ENCODE data around the gene TVP23A. TPM values are rescaled to one million over a fixed set of nuclear protein-coding genes. Genes with fewer than 3 reads are reported as not detected.
A peak's percentile ranks its signal among the peaks of the same experiment; 100 is the strongest.
"Not testable (repeated sequence)": the region's sequence is repeated elsewhere in the genome, so short reads cannot be mapped to it uniquely, and the experiment has no call there.

Gene TVP23A
- total RNA-seq, 1 experiment from 2014 or later = 3.1 TPM

- peaks cover 14 to 18% of the 10 kb centered on the region in 2 experiments for H3K9me3 Mint-ChIP-seq
- no peak for DNase-seq
- Histone ChIP-seq H3K4me1 (ENCODE audit: insufficient read depth, low read length) (no peaks in the 10 kb centered on the region), H4K8ac (replicated peaks; ENCODE audit: insufficient read length, low read depth, low read length) (no peak overlapping the region), H3K56ac (ENCODE audit: insufficient read length, low read depth, low read length) (no peak overlapping the region), H2BK15ac (ENCODE audit: low read depth, low read length) (no peak overlapping the region), H3K4ac (ENCODE audit: low read depth, low read length) (no peak overlapping the region), H2BK5ac (ENCODE audit: insufficient read length, low read length) (no peak overlapping the region), H3K27ac (ENCODE audit: insufficient read length, low read depth, low read length) (no peak overlapping the region), H3K27me3 (ENCODE audit: insufficient read depth, low read length) (no peaks in the 10 kb centered on the region), H3K14ac (ENCODE audit: insufficient read depth, low read length) (no peak overlapping the region), H2BK20ac (ENCODE audit: low read depth, low read length, poor library complexity, severe bottlenecking) (no peak overlapping the region), H3K4me2 (ENCODE audit: insufficient read depth, insufficient read length, low read length) (no peak overlapping the region), H3K79me1 (ENCODE audit: insufficient read depth, low read depth, low read length, poor library complexity, severe bottlenecking) (no peaks in the 10 kb centered on the region), H2BK12ac (ENCODE audit: insufficient read length, low read depth, low read length) (no peak overlapping the region), H3K9me3 (ENCODE audit: control insufficient read depth, low read depth, low read length) (peaks cover 9% of the 10 kb centered on the region), H3K9ac (ENCODE audit: extremely low read depth, insufficient read length, low read length) (no peak overlapping the region), H2BK120ac (ENCODE audit: low read depth, low read length, poor library complexity, severe bottlenecking) (no peak overlapping the region), H3K18ac (ENCODE audit: insufficient read length, low read depth, low read length) (no peak overlapping the region), H2AFZ (ENCODE audit: low read length) (no peak overlapping the region), H4K91ac (ENCODE audit: insufficient read length, low read depth, low read length) (no peak overlapping the region), H3K23me2 (ENCODE audit: insufficient read length, low read depth, low read length, poor library complexity, severe bottlenecking) (no peaks in the 10 kb centered on the region), H2AK5ac (ENCODE audit: insufficient read length, low read length) (no peak overlapping the region), H3K23ac (ENCODE audit: insufficient read length, low read depth, low read length) (no peak overlapping the region), H3K79me2 (ENCODE audit: insufficient read depth, low read length) (no peaks in the 10 kb centered on the region), H4K20me1 (ENCODE audit: control insufficient read depth, insufficient read depth, insufficient read length) (no peaks in the 10 kb centered on the region), H3T11ph (ENCODE audit: low read length) (no peak overlapping the region), H4K5ac (ENCODE audit: insufficient read length, low read depth, low read length) (no peak overlapping the region)
- H3K4me1 Mint-ChIP-seq = peaks cover 22 to 29% of the 10 kb centered on the region in 2 experiments
- no peak overlapping the region for H3K27ac Mint-ChIP-seq
- no peak overlapping the region for H3K4me3 Mint-ChIP-seq
- H3K27me3 Mint-ChIP-seq (ENCODE audit: low read depth) = no peaks in the 10 kb centered on the region; the same call in 1 of the 2 replicates
- no CpG with 5 or more reads among the region's 4 CpGs for WGBS (ENCODE audit: extremely low coverage, insufficient read length, low lambda C conversion rate)
- H3K36me3 Mint-ChIP-seq (ENCODE audit: insufficient read depth in 1 of 3, low read depth in 3 of 3) = peaks cover 9 to 28% (median 14%) of the 10 kb centered on the region in 3 experiments
- TF ChIP-seq CTCF (conservative IDR thresholded peaks at IDR 0.05) = no peak
These were observed 27.5 kb downstream of the TVP23A start for GRCh38 chr16:10791048-10791447.

- H3K36me3 Mint-ChIP-seq (ENCODE audit: insufficient read depth in 1 of 3, low read depth in 3 of 3) = peaks cover 9 to 37% (median 18%) of the 10 kb centered on the region in 3 experiments
These were observed 30.0 kb downstream of the TVP23A start for GRCh38 chr16:10788630-10789029.

More at GRCh38 chr16:10788630-10789029, 30.0 kb downstream of the TVP23A start:
- WGBS (ENCODE audit: extremely low coverage, insufficient read length, low lambda C conversion rate) = no CpG with 5 or more reads among the region's 4 CpGs
- H2BK120ac ChIP-seq (ENCODE audit: low read depth, low read length, poor library complexity, severe bottlenecking); H3K4me1 ChIP-seq (ENCODE audit: insufficient read depth, low read length); H2AFZ ChIP-seq (ENCODE audit: low read length); H3K14ac ChIP-seq (ENCODE audit: insufficient read depth, low read length); H2BK5ac ChIP-seq (ENCODE audit: insufficient read length, low read length); H3K18ac ChIP-seq (ENCODE audit: insufficient read length, low read depth, low read length); H4K5ac ChIP-seq (ENCODE audit: insufficient read length, low read depth, low read length); H2BK20ac ChIP-seq (ENCODE audit: low read depth, low read length, poor library complexity, severe bottlenecking); H3K23me2 ChIP-seq (ENCODE audit: insufficient read length, low read depth, low read length, poor library complexity, severe bottlenecking); H3K9ac ChIP-seq (ENCODE audit: extremely low read depth, insufficient read length, low read length); H2BK12ac ChIP-seq (ENCODE audit: insufficient read length, low read depth, low read length); H3K79me1 ChIP-seq (ENCODE audit: insufficient read depth, low read depth, low read length, poor library complexity, severe bottlenecking); H2BK15ac ChIP-seq (ENCODE audit: low read depth, low read length); H4K20me1 ChIP-seq (ENCODE audit: control insufficient read depth, insufficient read depth, insufficient read length); H3T11ph ChIP-seq (ENCODE audit: low read length); H3K56ac ChIP-seq (ENCODE audit: insufficient read length, low read depth, low read length); H3K4me2 ChIP-seq (ENCODE audit: insufficient read depth, insufficient read length, low read length); H4K8ac ChIP-seq (replicated peaks; ENCODE audit: insufficient read length, low read depth, low read length); H3K9me3 ChIP-seq (ENCODE audit: control insufficient read depth, low read depth, low read length); H3K27me3 ChIP-seq (ENCODE audit: insufficient read depth, low read length); H2AK5ac ChIP-seq (ENCODE audit: insufficient read length, low read length); H3K4me3 Mint-ChIP-seq; H4K91ac ChIP-seq (ENCODE audit: insufficient read length, low read depth, low read length); DNase-seq; H3K4ac ChIP-seq (ENCODE audit: low read depth, low read length); H3K79me2 ChIP-seq (ENCODE audit: insufficient read depth, low read length); H3K27ac ChIP-seq (ENCODE audit: insufficient read length, low read depth, low read length); H3K23ac ChIP-seq (ENCODE audit: insufficient read length, low read depth, low read length); H3K27me3 Mint-ChIP-seq (ENCODE audit: low read depth): not testable (repeated sequence)
- peak overlapping the region in 1 of 3 experiments; percentile 25; a peak in 1 of 7 replicates for H3K27ac Mint-ChIP-seq
- peaks cover 22 to 24% of the 10 kb centered on the region in 2 experiments for H3K9me3 Mint-ChIP-seq
- peaks cover 26 to 29% of the 10 kb centered on the region in 2 experiments for H3K4me1 Mint-ChIP-seq
